Measurements from ENCODE around the gene SKI. TPM values are rescaled to one million over a fixed set of nuclear protein-coding genes. Genes with fewer than 3 reads are reported as not detected.

The SKI gene
- total and polyA plus RNA-seq, 2 experiments from 2014 or later, result 9.3 to 66.8 TPM

DNA sequence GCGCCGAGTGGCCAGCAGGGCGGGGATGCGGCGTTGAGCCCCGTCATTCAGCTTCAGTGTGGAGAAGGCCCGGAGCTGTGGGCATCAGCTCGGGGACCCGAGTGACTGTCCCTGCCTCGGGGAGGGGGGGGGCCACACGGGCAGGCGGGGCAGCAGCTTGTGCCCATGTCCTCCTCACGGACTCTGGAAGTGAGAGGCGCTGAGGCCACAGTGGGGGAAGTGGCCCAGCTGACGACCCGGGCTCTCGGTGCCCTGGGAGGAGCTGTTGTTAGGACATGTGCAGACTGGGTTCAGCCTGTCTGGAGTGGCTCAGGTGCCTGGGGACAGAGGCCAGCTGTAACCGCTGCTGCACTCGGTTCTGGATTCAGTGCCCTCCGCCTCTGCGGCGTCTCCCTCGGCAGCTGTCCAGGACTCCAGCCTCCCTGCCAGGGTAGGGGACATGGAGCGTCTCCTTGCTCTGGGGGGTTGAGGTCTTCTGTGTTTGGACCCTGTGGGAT lies 71.1 kb downstream of the SKI start:
- no peak for DNase-seq (ENCODE audit: low spot score)
- no peaks in the 10 kb centered on the region for H3K4me1 ChIP-seq (ENCODE audit: insufficient read depth)
- Mint-ChIP-seq H3K4me1 (peaks cover 3% of the 10 kb centered on the region; the same call in 2 of the 3 replicates), H3K27ac (peak overlapping the region; percentile 52), H3K9me3 (no peaks in the 10 kb centered on the region), H3K4me3 (no peak overlapping the region), H3K27me3 (ENCODE audit: insufficient read depth, low read depth, poor library complexity) (peaks cover 22% of the 10 kb centered on the region), H3K36me3 (ENCODE audit: low read depth) (peaks cover 8% of the 10 kb centered on the region; the same call in 1 of the 3 replicates)
- H3F3A ChIP-seq (replicated peaks; ENCODE audit: low read depth), result no peaks in the 10 kb centered on the region
- H3K27ac ChIP-seq (ENCODE audit: low read depth), result no peak overlapping the region
- no peaks in the 10 kb centered on the region for H3K9me2 ChIP-seq (ENCODE audit: insufficient read depth)
- no peak overlapping the region for H3K4me3 ChIP-seq
- no peaks in the 10 kb centered on the region for H3K36me3 ChIP-seq (ENCODE audit: insufficient read depth)
- H4K20me1 ChIP-seq (replicated peaks; ENCODE audit: insufficient read depth), result peaks cover 35% of the 10 kb centered on the region; the same call in 1 of the 2 replicates
- no peak overlapping the region for H2AFZ ChIP-seq
- ATAC-seq, result no peak; the same call in 2 of the 3 replicates
- H3K79me2 ChIP-seq (replicated peaks; ENCODE audit: insufficient read depth), result peaks cover 86% of the 10 kb centered on the region
- TF ChIP-seq, protein P1, sequence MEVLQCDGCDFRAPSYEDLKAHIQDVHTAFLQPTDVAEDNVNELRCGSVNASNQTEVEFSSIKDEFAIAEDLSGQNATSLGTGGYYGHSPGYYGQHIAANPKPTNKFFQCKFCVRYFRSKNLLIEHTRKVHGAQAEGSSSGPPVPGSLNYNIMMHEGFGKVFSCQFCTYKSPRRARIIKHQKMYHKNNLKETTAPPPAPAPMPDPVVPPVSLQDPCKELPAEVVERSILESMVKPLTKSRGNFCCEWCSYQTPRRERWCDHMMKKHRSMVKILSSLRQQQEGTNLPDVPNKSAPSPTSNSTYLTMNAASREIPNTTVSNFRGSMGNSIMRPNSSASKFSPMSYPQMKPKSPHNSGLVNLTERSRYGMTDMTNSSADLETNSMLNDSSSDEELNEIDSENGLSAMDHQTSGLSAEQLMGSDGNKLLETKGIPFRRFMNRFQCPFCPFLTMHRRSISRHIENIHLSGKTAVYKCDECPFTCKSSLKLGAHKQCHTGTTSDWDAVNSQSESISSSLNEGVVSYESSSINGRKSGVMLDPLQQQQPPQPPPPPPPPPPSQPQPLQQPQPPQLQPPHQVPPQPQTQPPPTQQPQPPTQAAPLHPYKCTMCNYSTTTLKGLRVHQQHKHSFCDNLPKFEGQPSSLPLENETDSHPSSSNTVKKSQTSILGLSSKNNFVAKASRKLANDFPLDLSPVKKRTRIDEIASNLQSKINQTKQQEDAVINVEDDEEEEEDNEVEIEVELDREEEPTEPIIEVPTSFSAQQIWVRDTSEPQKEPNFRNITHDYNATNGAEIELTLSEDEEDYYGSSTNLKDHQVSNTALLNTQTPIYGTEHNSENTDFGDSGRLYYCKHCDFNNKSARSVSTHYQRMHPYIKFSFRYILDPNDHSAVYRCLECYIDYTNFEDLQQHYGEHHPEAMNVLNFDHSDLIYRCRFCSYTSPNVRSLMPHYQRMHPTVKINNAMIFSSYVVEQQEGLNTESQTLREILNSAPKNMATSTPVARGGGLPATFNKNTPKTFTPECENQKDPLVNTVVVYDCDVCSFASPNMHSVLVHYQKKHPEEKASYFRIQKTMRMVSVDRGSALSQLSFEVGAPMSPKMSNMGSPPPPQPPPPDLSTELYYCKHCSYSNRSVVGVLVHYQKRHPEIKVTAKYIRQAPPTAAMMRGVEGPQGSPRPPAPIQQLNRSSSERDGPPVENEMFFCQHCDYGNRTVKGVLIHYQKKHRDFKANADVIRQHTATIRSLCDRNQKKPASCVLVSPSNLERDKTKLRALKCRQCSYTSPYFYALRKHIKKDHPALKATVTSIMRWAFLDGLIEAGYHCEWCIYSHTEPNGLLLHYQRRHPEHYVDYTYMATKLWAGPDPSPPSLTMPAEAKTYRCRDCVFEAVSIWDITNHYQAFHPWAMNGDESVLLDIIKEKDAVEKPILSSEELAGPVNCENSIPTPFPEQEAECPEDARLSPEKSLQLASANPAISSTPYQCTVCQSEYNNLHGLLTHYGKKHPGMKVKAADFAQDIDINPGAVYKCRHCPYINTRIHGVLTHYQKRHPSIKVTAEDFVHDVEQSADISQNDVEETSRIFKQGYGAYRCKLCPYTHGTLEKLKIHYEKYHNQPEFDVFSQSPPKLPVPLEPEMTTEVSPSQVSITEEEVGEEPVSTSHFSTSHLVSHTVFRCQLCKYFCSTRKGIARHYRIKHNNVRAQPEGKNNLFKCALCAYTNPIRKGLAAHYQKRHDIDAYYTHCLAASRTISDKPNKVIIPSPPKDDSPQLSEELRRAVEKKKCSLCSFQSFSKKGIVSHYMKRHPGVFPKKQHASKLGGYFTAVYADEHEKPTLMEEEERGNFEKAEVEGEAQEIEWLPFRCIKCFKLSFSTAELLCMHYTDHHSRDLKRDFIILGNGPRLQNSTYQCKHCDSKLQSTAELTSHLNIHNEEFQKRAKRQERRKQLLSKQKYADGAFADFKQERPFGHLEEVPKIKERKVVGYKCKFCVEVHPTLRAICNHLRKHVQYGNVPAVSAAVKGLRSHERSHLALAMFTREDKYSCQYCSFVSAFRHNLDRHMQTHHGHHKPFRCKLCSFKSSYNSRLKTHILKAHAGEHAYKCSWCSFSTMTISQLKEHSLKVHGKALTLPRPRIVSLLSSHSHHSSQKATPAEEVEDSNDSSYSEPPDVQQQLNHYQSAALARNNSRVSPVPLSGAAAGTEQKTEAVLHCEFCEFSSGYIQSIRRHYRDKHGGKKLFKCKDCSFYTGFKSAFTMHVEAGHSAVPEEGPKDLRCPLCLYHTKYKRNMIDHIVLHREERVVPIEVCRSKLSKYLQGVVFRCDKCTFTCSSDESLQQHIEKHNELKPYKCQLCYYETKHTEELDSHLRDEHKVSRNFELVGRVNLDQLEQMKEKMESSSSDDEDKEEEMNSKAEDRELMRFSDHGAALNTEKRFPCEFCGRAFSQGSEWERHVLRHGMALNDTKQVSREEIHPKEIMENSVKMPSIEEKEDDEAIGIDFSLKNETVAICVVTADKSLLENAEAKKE (CRISPR knock-in tag; IDR thresholded peaks at IDR 0.05), result no peak
- TF ChIP-seq ZNF114 (CRISPR knock-in tag; IDR thresholded peaks at IDR 0.05), result no peak
- no peak for TF ChIP-seq EZH2 (IDR thresholded peaks at IDR 0.05; ENCODE audit: low read depth, unreplicated experiment)
- no peak for TF ChIP-seq JUNB (IDR thresholded peaks at IDR 0.05; ENCODE audit: unreplicated experiment)
- TF ChIP-seq CREB1 (CRISPR knock-in tag; IDR thresholded peaks at IDR 0.05; ENCODE audit: low read depth), result no peak
- no peak overlapping the region for H3K4me2 ChIP-seq
- no peaks in the 10 kb centered on the region for H3K27me3 ChIP-seq (ENCODE audit: insufficient read depth)

Measured in GM23338 (cell line).